HCT116 (cell line): Measurements from ENCODE around the gene AHRR.

Experiments used
- CBX3 ChIP-seq: IDR thresholded peaks from 2 replicates; pipeline ENCODE4 v1.6.1; 2012; ENCODE audit warnings: low read depth
- CTCF ChIP-seq, 3 experiments: fragments of 200-600 bp in 1 of 3; sonication (generic) in 1 of 3; IDR thresholded peaks in 2 of 3; conservative IDR thresholded peaks in 1 of 3; 2 replicates each; pipeline ENCODE4 v1.5.1; 2012 to 2017; ENCODE audit warnings: low read depth in 2 of 3, low read length in 2 of 3, antibody characterized with exemption in 1 of 3, borderline replicate concordance in 1 of 3, control low read depth in 1 of 3, mild to moderate bottlenecking in 1 of 3, mixed read lengths in 1 of 3, mixed run types in 1 of 3, moderate library complexity in 1 of 3; ENCODE audit not compliant: insufficient read depth in 1 of 3
- EGR1 ChIP-seq: IDR thresholded peaks from 2 replicates; pipeline ENCODE4 v1.6.1; 2012; ENCODE audit warnings: low read depth
- EZH2 ChIP-seq: fragments of 200-600 bp; sonication (generic); IDR thresholded peaks from 2 replicates; pipeline ENCODE4 v1.6.1; 2017; ENCODE audit warnings: antibody characterized with exemption, mixed run types
- FOSL1 ChIP-seq: IDR thresholded peaks from 2 replicates; pipeline ENCODE4 v1.6.1; 2012; ENCODE audit warnings: low read depth
- JUND ChIP-seq: IDR thresholded peaks from 2 replicates; pipeline ENCODE4 v1.6.1; 2012
- POLR2A ChIP-seq: IDR thresholded peaks from 2 replicates; pipeline ENCODE4 v1.7.0; 2011; ENCODE audit warnings: borderline replicate concordance; ENCODE audit not compliant: insufficient read depth, insufficient read length; ENCODE audit errors: extremely low read depth
- POLR2AphosphoS5 ChIP-seq: IDR thresholded peaks from 2 replicates; pipeline ENCODE4 v1.6.1; 2011; ENCODE audit warnings: mild to moderate bottlenecking, low read depth, low read length, moderate library complexity
- RAD21 ChIP-seq: IDR thresholded peaks from 2 replicates; pipeline ENCODE4 v1.6.1; 2012; ENCODE audit warnings: low read depth, mild to moderate bottlenecking
- REST ChIP-seq: IDR thresholded peaks from 2 replicates; pipeline ENCODE4 v1.6.1; 2012; ENCODE audit warnings: low read depth
- SIN3A ChIP-seq: IDR thresholded peaks from 2 replicates; pipeline ENCODE4 v1.6.1; 2012; ENCODE audit warnings: low read depth
- SP1 ChIP-seq: IDR thresholded peaks from 2 replicates; pipeline ENCODE4 v1.6.1; 2012; ENCODE audit warnings: low read depth
- YY1 ChIP-seq: IDR thresholded peaks from 2 replicates; pipeline ENCODE4 v1.6.1; 2011; ENCODE audit warnings: low read length, low read depth, moderate library complexity, mild to moderate bottlenecking; ENCODE audit not compliant: insufficient replicate concordance; ENCODE audit errors: extremely low read depth

- TF ChIP-seq CTCF (IDR thresholded peaks at IDR 0.05 in 2 of 3, conservative IDR thresholded peaks at IDR 0.05 in 1 of 3; ENCODE audit: borderline replicate concordance in 1 of 3, insufficient read depth in 1 of 3, low read depth in 2 of 3, low read length in 2 of 3) (no peak), YY1 (no peak), EZH2 (no peak), FOSL1 (no peak), JUND (no peak), REST (no peak), POLR2AphosphoS5 (no peak), SIN3A (no peak), CBX3 (no peak), POLR2A (no peak), RAD21 (no peak), EGR1 (no peak), SP1 (no peak)
Measured at GRCh38 chr5:439636-440035, 118.1 kb downstream of the AHRR start.
